ENCODE measurements around the gene SPG21.

Gene SPG21

DNA sequence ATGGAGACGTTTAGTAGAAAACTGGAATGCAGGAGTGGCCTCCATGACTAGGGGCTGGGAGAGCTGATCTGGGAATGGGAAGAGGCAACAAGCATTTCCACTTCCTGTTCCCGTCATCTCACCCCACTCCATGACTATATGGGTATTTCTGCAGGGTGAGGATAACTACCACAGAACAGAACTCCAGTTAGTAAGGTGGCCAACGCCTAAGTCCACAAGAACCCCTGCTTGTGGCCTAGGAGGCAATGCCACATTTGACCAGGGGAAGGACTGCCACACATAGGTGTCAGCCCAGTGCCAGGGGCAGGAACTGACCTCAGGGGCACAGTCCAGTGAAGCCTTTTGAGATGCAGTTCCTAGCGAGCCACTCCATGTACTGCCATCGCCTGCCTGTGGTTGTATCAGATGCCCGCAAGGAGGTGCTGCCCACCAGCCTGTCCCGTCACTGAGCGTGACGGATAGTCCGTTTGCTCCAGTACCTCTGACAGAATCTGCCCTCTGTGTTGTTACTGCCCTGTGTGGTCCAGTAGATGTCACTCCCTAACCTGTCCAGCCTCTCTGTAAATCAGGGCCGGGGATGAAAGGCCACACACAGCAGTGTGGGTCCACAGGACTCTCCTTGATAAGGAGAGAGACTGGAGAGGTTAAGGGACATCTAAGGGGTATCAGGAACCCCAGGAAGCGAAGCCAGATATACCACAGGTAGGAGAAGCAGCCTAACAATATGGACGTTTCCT, 43.3 kb upstream of the SPG21 start:
- DNase-seq (ENCODE audit: low read depth), result peak; percentile 68
- TF ChIP-seq, protein P1, sequence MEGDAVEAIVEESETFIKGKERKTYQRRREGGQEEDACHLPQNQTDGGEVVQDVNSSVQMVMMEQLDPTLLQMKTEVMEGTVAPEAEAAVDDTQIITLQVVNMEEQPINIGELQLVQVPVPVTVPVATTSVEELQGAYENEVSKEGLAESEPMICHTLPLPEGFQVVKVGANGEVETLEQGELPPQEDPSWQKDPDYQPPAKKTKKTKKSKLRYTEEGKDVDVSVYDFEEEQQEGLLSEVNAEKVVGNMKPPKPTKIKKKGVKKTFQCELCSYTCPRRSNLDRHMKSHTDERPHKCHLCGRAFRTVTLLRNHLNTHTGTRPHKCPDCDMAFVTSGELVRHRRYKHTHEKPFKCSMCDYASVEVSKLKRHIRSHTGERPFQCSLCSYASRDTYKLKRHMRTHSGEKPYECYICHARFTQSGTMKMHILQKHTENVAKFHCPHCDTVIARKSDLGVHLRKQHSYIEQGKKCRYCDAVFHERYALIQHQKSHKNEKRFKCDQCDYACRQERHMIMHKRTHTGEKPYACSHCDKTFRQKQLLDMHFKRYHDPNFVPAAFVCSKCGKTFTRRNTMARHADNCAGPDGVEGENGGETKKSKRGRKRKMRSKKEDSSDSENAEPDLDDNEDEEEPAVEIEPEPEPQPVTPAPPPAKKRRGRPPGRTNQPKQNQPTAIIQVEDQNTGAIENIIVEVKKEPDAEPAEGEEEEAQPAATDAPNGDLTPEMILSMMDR (conservative IDR thresholded peaks at IDR 0.05; ENCODE audit: control insufficient read depth, insufficient read depth, low read depth, low read length), result peak; percentile 63
- no peak overlapping the region for H3K4me3 ChIP-seq (ENCODE audit: control insufficient read depth, low read depth, low read length)

DNA sequence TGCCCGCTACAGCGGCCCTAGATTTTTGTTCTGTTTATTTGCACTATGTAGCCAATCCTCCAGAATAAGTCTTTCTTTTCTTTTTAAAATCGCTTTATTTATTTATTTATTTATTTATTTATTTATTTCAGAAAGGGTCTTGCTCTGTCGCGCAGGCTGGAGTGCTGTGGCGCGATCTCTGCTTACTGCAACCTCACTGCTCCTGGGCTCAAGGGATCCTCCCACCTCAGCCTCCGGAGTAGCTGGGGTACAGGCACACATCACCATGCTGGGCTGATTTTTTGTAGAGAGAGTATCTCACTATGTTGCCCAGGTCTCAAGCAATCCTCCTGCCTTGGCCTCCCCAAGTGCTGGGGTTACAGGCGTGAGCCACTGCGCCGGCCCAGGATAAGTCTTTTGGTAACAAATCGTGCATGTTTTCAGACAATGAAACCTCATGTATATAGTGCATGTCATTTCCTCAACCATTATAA, 40.1 kb upstream of the SPG21 start:
- peak overlapping the region; percentile 83 for H3K4me3 ChIP-seq (ENCODE audit: control insufficient read depth, low read depth, low read length)
- TF ChIP-seq, protein P1 (conservative IDR thresholded peaks at IDR 0.05; ENCODE audit: control insufficient read depth, insufficient read depth, low read depth, low read length), result no peak

DNA sequence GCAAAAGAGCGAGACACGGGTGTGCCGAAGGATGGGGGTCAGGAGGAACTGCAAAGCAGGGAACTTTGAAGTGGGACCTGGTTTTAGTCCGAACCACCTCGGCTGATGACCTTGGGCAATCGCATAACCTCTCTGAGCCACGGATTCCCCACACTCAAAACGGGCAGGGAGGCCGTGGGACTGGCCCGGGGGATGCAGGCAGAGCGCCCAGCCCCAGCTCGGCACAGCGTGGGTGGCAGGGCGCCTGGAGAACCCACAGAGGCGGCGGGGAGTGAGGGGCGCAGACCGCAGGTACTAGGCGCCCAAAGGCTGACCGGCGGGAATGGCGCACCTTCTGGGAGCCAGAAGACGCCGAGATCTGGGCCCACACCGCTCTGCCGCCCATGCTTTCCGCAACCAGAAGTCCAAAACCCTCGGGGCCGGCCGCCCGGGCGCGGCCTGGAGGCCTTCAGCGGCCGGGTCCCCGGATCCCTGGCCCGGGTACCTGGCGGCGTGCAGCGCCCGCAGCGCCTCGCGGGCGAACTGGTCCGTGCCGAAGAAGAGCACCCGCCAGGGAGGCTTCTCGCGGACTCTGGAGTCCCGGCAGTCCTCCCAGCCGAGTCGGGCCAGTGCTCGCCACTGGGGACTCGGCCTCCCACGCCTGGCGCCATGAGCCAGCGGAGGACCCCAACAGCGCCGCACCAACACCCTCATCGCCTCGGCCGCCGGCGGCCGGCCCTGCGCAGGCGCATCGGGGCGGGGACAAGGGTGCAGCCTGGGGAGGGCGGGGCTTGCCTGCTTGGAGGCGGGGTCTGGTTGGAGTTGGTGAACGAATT, 39.4 kb upstream of the SPG21 start, which contains the start of gene MTFMT:
Gene MTFMT, minus strand, starts transcription at position 719 of the 815 bp plus-strand sequence. Its CDS starts 26 bp downstream, at position 693.
- H3K4me3 ChIP-seq (ENCODE audit: control insufficient read depth, low read depth, low read length), result peak within 1 kb of the TSS; percentile 83
- TF ChIP-seq, protein P1 (conservative IDR thresholded peaks at IDR 0.05; ENCODE audit: control insufficient read depth, insufficient read depth, low read depth, low read length), result no peak
- peak; percentile 74 for DNase-seq (ENCODE audit: low read depth)

More for the DNA sequence above, 40.1 kb upstream of the SPG21 start:
- no peak for DNase-seq (ENCODE audit: low read depth)

DNA sequence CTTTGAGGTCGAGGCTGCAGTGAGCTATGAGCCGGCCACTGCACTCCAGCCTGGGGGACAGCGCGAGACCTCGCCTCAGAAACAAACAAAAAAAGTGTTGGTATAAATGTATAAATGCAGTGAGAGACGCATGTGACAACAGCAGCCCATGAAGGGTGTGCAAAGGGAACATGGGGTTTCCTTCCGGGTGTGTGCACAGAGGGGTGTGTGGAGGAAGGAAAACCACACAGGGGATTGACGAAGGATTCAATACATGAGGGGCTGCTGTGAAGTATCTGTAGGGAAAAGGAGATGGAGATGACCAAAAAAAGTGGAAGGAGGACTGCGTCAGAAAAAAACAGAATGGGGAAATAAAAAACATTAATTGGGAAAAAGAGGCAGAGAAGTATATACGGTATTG, 38.6 kb upstream of the SPG21 start:
- TF ChIP-seq, protein P1 (conservative IDR thresholded peaks at IDR 0.05; ENCODE audit: control insufficient read depth, insufficient read depth, low read depth, low read length), result no peak
- DNase-seq (ENCODE audit: low read depth), result no peak
- peak overlapping the region; percentile 83 for H3K4me3 ChIP-seq (ENCODE audit: control insufficient read depth, low read depth, low read length)

DNA sequence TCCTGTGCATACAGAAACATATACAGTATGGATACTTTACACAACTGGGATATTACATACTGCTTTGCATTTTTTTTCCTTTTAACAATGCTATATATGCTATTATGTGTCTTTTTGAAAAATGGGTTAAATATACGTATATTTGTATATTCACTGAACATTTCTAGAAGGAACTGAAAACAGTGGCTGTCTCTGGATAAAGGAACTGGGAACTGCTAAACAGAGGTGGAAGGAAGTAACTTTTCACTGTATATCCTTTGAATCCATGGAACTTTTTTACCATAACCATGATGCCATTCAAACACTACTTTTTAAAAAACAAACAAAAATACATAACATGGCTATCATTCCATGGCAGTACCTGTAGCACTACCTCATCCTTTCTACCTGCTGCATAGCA, 37.9 kb upstream of the SPG21 start:
- DNase-seq (ENCODE audit: low read depth), result no peak
- TF ChIP-seq, protein P1 (conservative IDR thresholded peaks at IDR 0.05; ENCODE audit: control insufficient read depth, insufficient read depth, low read depth, low read length), result no peak
- H3K4me3 ChIP-seq (ENCODE audit: control insufficient read depth, low read depth, low read length), result no peak overlapping the region

DNA sequence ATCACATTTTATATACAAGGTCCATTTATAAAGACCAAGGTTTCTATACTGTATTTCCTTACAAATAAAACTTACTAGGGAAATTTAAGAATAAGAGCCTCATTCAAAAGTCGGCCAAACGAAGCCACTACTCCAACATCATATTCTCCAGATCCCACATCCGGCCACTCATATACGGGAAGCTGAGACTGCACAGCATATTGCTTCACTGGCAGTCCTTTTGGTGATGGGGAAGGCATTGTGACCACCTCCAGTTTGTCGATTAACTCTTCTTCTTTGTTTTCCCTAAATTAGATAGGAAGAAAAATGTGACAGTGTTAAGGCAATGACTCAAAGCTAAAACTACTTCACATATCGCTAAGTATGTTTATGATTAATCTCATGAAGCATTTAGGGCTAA, 37.0 kb upstream of the SPG21 start:
- TF ChIP-seq, protein P1 (conservative IDR thresholded peaks at IDR 0.05; ENCODE audit: control insufficient read depth, insufficient read depth, low read depth, low read length), result no peak
- H3K4me3 ChIP-seq (ENCODE audit: control insufficient read depth, low read depth, low read length), result no peak overlapping the region
- DNase-seq (ENCODE audit: low read depth), result no peak
